Esophagus squamous epithelium (tissue), 4 donors: ENCODE measurements around the gene NLGN1.

Experiments used
- CTCF ChIP-seq, 6 experiments: fragments of 450-650 bp in 4 of 6; fragments of 200-600 bp in 2 of 6; sonication (generic) in 2 of 6; IDR thresholded peaks; one replicate each; pipeline ENCODE4 v1.5.1; 2016 to 2019; ENCODE audit warnings: antibody characterized with exemption in 6 of 6, mild to moderate bottlenecking in 4 of 6, moderate library complexity in 4 of 6
- POLR2A ChIP-seq, 4 donors: fragments of 450-650 bp; IDR thresholded peaks; one replicate each; pipeline ENCODE4 v1.6.1; 2017; ENCODE audit warnings: antibody characterized with exemption in 4 of 4, mild to moderate bottlenecking in 4 of 4, moderate library complexity in 3 of 4

- TF ChIP-seq POLR2A (IDR thresholded peaks at IDR 0.05) (no peak), CTCF (IDR thresholded peaks at IDR 0.05) (no peak)
Observed at GRCh38 chr3:174229916-174230315, 832.4 kb downstream of the NLGN1 start.
